IgD-negative memory B cell (primary cell): ENCODE results near the gene SCAPER. TPM values are rescaled to one million over a fixed set of nuclear protein-coding genes. Genes with fewer than 3 reads are reported as not detected.

Experiments used
- H3K27ac Mint-ChIP-seq, 3 donors: one replicate each; pipeline ENCODE4 v1.8.0; 2020 to 2022; ENCODE audit warnings: mild to moderate bottlenecking in 3 of 3, mixed read lengths in 3 of 3, moderate library complexity in 1 of 3
- H3K27me3 Mint-ChIP-seq: one replicate; pipeline ENCODE4 v1.8.0; 2021; ENCODE audit warnings: mixed read lengths
- H3K36me3 Mint-ChIP-seq: one replicate; pipeline ENCODE4 v1.8.0; 2020; ENCODE audit warnings: mild to moderate bottlenecking, mixed read lengths
- H3K4me1 Mint-ChIP-seq, 3 donors: one replicate each; pipeline ENCODE4 v1.8.0; 2020 to 2022; ENCODE audit warnings: mixed read lengths in 3 of 3, mild to moderate bottlenecking in 1 of 3
- H3K4me3 Mint-ChIP-seq, 4 donors: one replicate each; pipeline ENCODE4 v1.8.0; 2020 to 2022; ENCODE audit warnings: mild to moderate bottlenecking in 4 of 4, mixed read lengths in 4 of 4, moderate library complexity in 3 of 4
- H3K9me3 Mint-ChIP-seq, 3 donors: one replicate each; pipeline ENCODE4 v1.8.0; 2020 to 2021; ENCODE audit warnings: mixed read lengths in 3 of 3, mild to moderate bottlenecking in 1 of 3
- polyA plus RNA-seq: library from polyadenylated mRNA; unstranded; fragments of 300-500 nt; fragmentation: Illumina TruSeq; gene quantifications from one replicate; pipeline ENCODE4 v1.2.3, GENCODE V29; 2021

SCAPER gene
- polyA plus RNA-seq, 1 donor from 2014 or later, result 25.6 TPM

DNA sequence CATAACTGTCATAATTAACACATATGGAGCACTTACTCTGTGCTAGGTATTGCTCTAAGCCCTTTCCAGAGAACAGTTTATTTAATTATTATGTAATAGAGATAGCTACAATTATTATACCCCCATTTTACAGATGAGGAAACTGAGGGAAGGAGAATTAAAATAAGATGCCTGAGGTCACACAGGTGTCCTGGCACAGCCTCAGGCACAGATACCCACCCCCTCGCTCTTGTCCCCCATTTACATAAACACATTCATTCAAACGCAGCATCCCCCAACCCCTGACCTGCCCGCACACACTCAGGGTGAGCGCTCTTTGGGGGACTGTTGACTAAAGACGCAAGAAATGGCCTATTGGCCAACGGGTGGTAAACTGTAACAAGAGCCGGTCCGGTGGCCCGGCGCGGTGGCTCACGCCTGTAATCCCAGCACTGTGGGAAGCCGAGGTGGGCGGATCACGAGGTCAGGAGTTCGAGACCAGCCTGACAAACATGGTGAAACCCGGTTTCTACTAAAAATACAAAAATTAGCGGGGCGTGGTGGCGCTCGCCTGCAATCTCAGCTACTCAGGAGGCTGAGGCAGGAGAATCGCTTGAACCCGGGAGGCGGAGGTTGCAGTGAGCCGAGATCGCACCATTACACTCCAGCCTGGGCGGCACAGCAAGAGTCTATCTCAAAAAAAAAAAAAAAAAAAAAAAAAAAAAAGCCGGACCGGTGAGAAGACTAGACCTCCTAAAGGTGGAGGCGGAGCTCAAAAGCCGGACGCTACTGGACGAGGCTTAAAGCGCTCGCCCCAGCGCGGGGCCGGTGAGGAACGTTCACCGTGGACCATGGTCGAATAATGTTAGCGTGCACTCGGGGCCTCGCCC is 570.5 kb downstream of the SCAPER start:
- Mint-ChIP-seq H3K27ac (peak overlapping the region; percentile 76 to 94 (median 89)), H3K36me3 (no peaks in the 10 kb centered on the region), H3K9me3 (peaks cover 0 to 3% (median 0%) of the 10 kb centered on the region in 3 donors), H3K4me3 (peak overlapping the region; percentile 40 to 92 (median 86)), H3K4me1 (peaks cover 21 to 32% (median 26%) of the 10 kb centered on the region in 3 donors), H3K27me3 (peaks cover 44% of the 10 kb centered on the region)

DNA sequence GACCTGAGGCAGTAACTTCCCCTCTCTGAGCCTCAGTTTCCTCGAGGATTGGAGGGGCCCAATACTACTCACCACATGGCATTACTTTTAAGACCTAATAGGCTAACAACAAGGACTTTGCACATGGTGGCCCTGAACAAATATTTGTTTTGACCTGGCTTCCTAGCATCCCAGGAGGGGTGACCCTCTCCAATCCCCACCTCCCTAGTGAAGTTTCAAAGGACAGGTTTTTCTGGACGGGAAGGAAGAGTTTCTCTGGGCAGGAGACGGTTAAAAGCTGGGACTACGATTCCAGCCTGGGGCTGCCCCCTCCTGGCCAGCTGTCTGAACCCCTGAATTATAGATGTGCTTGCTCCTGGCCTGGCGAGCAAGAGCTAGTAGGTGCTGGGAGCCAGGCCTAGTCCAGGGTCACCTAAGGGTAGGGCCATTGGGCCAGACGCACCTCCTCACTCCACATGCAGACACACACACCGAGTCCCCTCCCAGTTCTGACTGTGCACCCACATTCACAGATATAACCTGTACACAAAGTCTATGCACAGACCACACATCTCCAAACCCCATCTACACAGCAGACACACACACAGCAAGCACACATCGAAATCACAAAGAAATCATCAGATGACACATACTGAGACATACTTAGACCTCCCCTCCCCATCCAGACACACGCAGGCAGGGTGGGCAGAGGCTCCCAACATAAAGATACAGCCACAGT is 571.3 kb downstream of the SCAPER start:
- peaks cover 2% of the 10 kb centered on the region for H3K36me3 Mint-ChIP-seq
- peaks cover 0 to 3% (median 0%) of the 10 kb centered on the region in 3 donors for H3K9me3 Mint-ChIP-seq
- H3K4me3 Mint-ChIP-seq, result peak overlapping the region in 3 of 4 donors; percentile 12 to 40 (median 22)
- peaks cover 37% of the 10 kb centered on the region for H3K27me3 Mint-ChIP-seq
- H3K27ac Mint-ChIP-seq, result peak overlapping the region in 1 of 3 donors; percentile 94
- peaks cover 20 to 26% (median 24%) of the 10 kb centered on the region in 3 donors for H3K4me1 Mint-ChIP-seq

DNA sequence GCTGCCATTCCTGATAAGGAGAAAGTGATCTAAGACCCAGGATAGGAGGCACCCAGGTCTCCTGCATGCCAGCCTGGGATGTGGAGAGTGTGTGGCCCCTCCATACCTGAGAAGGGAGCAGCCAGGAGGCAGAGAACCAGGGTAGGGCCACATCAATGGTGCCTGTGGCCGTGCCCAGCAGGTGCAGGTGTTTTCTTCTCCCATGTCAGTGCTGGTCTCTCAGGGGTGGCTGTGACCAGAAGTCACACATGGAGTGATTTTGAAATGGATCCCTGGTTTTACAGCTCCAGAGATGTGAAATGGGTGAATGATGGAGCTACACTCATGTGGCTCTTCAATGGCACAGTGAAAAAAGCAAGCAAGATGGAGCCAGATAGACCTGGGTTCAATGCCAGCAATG is 571.8 kb downstream of the SCAPER start:
- H3K27me3 Mint-ChIP-seq, result peaks cover 31% of the 10 kb centered on the region
- peak overlapping the region in 1 of 4 donors; percentile 22 for H3K4me3 Mint-ChIP-seq
- peaks cover 2% of the 10 kb centered on the region for H3K36me3 Mint-ChIP-seq
- H3K27ac Mint-ChIP-seq, result no peak overlapping the region
- no peaks in the 10 kb centered on the region for H3K9me3 Mint-ChIP-seq
- H3K4me1 Mint-ChIP-seq, result peaks cover 15 to 21% (median 19%) of the 10 kb centered on the region in 3 donors

DNA sequence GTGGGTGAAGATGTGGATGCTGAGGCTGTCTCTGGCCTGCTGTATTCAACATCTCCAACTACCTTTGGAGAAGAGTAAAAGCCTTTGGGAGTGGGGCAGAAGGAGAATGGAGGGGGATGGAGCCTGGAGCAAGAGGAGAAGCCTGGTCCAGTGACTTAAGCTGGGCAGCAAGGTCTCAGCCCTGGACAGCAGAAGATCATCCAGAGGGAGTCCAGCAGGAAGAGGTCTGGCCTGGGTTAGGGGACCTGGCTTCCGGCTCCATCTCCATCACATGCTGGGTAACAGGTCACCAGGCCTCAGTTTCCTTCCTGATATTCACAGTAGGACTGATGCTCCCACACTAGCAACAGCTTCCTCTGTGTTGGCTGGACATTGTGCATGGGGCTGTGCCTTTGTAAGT is 572.3 kb downstream of the SCAPER start:
- Mint-ChIP-seq H3K36me3 (peaks cover 2% of the 10 kb centered on the region), H3K27ac (peak overlapping the region in 1 of 3 donors; percentile 66), H3K27me3 (peaks cover 33% of the 10 kb centered on the region)

DNA sequence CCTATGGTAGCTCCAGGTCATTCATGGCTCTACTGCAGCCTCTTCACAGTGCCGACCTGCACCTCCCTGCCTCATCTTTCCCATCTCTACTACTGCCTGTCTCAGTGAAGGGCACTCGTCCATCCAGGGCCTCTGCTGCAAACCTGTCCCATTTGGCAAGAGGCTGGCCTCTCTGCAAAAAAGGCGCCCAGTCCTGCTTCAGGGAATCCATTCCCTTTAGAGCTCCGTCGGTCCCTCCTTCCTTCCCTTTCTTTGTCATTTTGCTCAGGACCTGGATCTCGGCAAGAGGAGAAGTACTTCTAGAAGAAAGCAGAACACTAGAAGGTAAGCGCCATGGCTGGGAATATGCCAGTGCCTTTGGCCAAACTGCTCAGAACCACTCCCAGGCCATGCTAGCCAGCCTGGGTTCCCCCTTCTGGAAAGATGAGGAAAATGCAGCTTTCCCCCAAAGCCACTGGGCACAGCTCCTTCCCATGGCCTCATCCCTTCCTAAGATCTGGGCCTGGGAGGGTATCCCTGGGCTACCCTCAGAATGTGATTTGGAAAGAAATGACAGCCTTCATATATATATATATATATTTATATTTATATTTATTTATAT is 575.0 kb downstream of the SCAPER start:
- Mint-ChIP-seq H3K27me3 (peaks cover 23% of the 10 kb centered on the region), H3K27ac (no peak overlapping the region), H3K9me3 (no peaks in the 10 kb centered on the region), H3K4me1 (peaks cover 2 to 4% (median 4%) of the 10 kb centered on the region in 3 donors), H3K4me3 (no peak overlapping the region), H3K36me3 (peaks cover 2% of the 10 kb centered on the region)

More for the DNA sequence above, 572.3 kb downstream of the SCAPER start:
- no peaks in the 10 kb centered on the region for H3K9me3 Mint-ChIP-seq
- no peak overlapping the region for H3K4me3 Mint-ChIP-seq
- H3K4me1 Mint-ChIP-seq, result peaks cover 15 to 21% (median 19%) of the 10 kb centered on the region in 3 donors

DNA sequence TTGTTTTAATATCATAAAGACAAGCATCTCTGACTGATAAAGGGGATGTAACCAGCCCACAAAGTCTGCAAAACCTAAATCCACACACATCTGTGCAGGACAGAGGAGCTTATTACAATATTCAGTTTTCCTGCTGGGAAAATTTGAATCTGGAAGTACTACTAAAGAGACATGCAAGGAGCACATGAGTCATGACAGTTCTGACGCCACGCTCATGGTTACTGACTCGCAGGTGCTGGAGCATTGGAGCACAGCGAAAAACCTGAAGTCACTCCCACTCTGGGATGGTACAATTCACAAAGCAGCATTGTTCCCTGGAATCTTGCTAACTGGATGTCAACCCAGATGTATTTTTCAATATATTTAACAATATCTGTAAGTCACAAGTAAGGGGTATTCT is 576.2 kb downstream of the SCAPER start:
- Mint-ChIP-seq H3K27me3 (peaks cover 21% of the 10 kb centered on the region), H3K4me3 (no peak overlapping the region), H3K27ac (no peak overlapping the region), H3K36me3 (peaks cover 2% of the 10 kb centered on the region), H3K4me1 (peaks cover 0 to 2% (median 0%) of the 10 kb centered on the region in 3 donors), H3K9me3 (no peaks in the 10 kb centered on the region)

DNA sequence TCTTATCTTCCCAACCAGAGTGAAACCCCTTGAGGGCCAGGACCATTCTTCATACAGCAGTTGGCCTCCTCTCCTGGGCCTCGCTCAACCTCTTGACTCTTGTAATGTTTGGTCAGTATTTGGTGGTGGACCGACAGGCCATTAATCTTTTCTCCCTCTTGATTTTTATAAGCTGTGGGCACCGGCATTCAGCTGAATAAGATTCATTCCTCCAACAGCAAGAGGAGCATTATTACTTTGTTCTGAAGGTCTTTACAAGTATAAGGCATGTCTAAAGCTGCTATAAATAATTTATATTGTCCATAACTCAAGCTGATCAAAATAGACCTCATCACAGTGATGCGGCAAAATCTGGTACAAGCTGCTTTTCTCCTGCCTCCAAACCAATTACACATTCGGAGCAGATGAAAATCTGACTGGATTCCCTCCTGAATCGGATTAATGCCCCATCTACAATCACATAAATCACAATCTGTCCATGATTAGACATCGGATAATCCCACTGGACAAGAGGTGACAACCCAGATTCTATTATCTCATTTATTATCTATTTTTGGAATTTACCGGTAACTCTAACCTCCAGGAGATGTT is 576.9 kb downstream of the SCAPER start:
- Mint-ChIP-seq H3K27ac (no peak overlapping the region), H3K27me3 (peaks cover 26% of the 10 kb centered on the region), H3K9me3 (no peaks in the 10 kb centered on the region), H3K36me3 (peaks cover 2% of the 10 kb centered on the region), H3K4me1 (peaks cover 0 to 2% (median 0%) of the 10 kb centered on the region in 3 donors), H3K4me3 (no peak overlapping the region)

DNA sequence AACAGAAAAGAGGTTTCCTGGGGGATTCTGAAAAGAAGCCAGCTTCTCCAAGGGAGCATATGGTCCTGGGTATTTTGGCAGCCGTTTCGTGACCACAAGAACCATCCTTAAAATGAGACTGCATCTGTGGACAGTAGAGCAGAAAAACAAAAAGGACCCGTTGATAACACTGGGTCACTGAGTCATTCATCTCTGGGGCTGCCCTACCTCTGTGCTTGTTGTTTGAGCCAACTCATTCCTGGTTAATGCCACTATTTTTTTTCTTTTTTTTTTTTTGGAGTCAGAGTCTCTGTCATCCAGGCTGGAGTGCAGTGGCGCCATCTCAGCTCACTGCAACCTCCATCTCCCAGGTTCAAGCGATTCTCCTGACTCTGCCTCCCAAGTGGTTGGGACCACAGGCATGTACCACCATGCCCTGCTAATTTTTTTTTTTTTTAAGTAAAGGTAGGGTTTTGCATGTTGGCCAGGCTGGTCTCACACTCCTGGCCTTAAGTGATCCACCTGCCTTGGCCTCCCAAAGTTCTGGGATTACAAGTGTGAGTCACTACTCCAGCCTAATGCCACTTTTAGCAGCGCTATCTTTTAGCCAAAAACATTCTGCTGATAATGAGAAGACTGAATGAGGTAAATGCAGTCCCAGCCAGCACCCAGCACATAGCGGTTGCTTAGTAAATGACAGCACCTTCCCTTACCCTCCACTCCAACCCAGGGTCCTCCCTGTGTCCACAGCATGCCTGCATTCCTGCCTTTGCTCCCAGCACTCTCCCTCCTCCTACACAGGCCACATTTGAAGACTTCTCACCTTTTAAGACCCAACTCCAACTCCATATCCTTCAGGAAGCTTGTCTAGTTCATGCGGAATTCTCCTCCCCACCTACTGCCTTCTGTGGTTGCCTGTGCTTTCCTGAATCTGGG is 577.7 kb downstream of the SCAPER start:
- H3K4me1 Mint-ChIP-seq, result no peaks in the 10 kb centered on the region
- H3K27ac Mint-ChIP-seq, result peak overlapping the region in 1 of 3 donors; percentile 16
- H3K4me3 Mint-ChIP-seq, result no peak overlapping the region
- no peaks in the 10 kb centered on the region for H3K9me3 Mint-ChIP-seq
- H3K27me3 Mint-ChIP-seq, result peaks cover 31% of the 10 kb centered on the region
- peaks cover 2% of the 10 kb centered on the region for H3K36me3 Mint-ChIP-seq

DNA sequence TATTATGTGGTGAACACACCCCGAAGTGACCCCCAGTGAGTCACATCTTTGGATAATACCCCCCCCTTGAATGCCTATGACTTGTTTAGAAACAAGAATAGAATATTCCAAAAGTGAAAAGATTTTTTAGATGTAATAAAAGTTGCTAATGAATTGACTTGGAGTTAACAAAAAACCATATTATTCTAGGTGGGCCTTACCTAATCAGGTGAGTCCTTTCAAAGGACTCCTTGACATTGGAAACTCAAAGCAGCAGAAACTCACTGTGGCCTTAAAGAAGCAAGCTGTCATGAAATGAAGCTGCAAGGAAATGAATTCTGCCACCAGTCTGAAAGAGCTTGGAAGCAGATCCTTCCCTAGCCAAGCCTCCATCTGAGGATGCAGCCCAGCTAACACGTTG is 579.4 kb downstream of the SCAPER start:
- Mint-ChIP-seq H3K36me3 (peaks cover 2% of the 10 kb centered on the region), H3K27ac (no peak overlapping the region), H3K4me1 (no peaks in the 10 kb centered on the region), H3K27me3 (peaks cover 33% of the 10 kb centered on the region), H3K9me3 (no peaks in the 10 kb centered on the region), H3K4me3 (no peak overlapping the region)

DNA sequence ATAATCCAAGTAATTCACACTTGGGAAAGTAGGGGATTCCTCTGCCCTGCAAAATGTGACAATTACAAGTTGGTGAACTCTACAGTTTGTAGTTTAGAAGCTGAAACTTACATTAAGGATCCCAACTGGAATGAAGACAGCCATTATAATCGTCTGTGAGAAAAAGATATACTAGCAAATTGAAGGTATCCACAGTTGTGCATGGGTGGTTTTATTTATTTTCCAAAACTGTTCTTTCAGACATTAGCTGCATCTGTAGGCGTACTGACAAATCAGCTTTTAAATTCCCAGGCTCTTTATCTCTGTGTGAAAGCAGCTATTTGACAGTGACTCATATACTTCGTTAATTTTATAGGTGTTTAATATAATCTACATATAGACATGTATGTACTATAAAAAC is 581.1 kb downstream of the SCAPER start:
- H3K4me3 Mint-ChIP-seq, result no peak overlapping the region
- H3K27ac Mint-ChIP-seq, result no peak overlapping the region
- H3K36me3 Mint-ChIP-seq, result no peaks in the 10 kb centered on the region
- no peaks in the 10 kb centered on the region for H3K4me1 Mint-ChIP-seq
- peaks cover 34% of the 10 kb centered on the region for H3K27me3 Mint-ChIP-seq
- H3K9me3 Mint-ChIP-seq, result no peaks in the 10 kb centered on the region

DNA sequence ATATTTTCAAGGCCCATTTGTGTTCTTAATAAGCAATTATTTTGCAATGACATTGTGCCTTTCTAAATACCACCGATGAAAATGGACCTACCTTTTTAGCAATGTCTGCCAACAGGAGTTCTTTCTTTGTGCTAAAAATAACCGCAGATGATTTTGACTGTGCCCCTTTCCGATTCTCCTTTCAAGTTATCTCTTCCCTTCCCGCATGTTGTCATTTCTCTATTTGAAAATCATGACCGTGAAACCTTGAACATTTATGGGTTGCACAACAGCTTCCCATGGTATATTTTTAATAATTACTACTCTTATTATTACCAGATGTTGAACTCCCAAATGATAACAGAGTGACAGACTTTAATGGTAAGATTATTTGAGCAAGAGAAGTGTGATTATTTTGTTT is 583.5 kb downstream of the SCAPER start:
- H3K4me1 Mint-ChIP-seq, result no peaks in the 10 kb centered on the region
- no peaks in the 10 kb centered on the region for H3K36me3 Mint-ChIP-seq
- peaks cover 33% of the 10 kb centered on the region for H3K27me3 Mint-ChIP-seq
- no peaks in the 10 kb centered on the region for H3K9me3 Mint-ChIP-seq
- no peak overlapping the region for H3K4me3 Mint-ChIP-seq
- no peak overlapping the region for H3K27ac Mint-ChIP-seq

DNA sequence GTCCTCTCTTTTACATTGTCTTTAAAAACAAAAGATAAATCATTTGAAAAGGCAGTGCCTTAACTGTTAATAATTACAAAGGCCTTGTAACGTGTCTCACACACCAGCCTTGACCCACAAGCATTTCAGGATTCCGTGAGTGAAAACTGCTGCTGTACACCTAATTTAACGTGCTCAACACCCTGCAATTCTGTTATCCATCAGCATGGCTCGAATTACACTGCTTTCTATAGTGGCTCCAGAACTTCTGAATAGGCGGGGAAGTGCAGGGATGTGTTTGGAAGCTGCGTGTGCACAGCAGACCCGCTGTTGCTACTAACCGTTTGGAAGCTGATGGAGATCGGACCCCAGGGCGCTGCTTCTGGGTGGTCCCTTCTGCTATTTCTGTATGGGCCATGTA is 584.0 kb downstream of the SCAPER start:
- Mint-ChIP-seq H3K9me3 (no peaks in the 10 kb centered on the region), H3K27me3 (peaks cover 31% of the 10 kb centered on the region), H3K27ac (no peak overlapping the region), H3K4me1 (no peaks in the 10 kb centered on the region), H3K36me3 (no peaks in the 10 kb centered on the region), H3K4me3 (no peak overlapping the region)

DNA sequence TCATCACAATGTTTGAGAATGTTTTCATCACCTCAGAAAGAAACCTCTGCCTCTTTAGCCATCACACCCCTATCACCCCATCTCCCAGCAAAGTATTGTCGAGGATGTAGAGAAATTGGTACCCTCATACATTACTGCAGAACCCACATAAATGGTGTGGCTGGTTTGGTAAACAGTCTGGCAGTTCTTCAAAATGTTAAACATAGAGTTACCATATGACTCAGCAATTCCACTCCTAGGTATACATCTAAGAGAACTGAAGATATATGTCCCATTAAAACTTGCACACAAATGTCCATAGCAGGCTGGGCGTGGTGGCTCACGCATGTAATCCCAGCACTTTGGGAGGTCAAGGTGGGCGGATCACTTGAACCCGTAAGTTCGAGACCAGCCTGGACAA is 585.1 kb downstream of the SCAPER start:
- Mint-ChIP-seq H3K4me1 (no peaks in the 10 kb centered on the region), H3K27ac (peak overlapping the region in 1 of 3 donors; percentile 46), H3K9me3 (no peaks in the 10 kb centered on the region), H3K27me3 (peaks cover 26% of the 10 kb centered on the region), H3K4me3 (no peak overlapping the region), H3K36me3 (no peaks in the 10 kb centered on the region)

DNA sequence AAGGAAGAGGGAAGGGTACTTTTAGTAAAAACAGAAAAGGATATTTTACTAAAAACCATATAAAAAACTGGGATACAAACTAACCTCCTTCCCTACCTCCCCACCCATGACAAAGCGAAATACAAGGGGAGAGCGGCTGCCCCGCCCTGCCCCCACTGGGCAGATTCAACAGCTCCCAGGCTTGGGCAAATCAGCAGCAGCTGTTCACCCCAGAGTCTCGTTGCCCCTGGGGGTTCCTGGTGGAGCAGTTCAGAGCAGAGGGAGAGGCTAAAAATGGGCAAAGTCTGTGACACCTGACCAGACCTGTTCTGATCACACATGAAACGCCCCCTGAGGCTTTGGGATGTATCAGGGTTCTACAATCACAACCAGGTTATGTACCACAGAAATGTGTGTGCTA is 591.4 kb downstream of the SCAPER start:
- H3K36me3 Mint-ChIP-seq, result no peaks in the 10 kb centered on the region
- H3K4me3 Mint-ChIP-seq, result peak overlapping the region in 1 of 4 donors; percentile 100
- H3K27ac Mint-ChIP-seq, result no peak overlapping the region
- peaks cover 2% of the 10 kb centered on the region for H3K27me3 Mint-ChIP-seq
- peaks cover 17 to 24% (median 20%) of the 10 kb centered on the region in 3 donors for H3K4me1 Mint-ChIP-seq
- no peaks in the 10 kb centered on the region for H3K9me3 Mint-ChIP-seq
